HepG2 (cell line): Measurements from ENCODE around the gene TMC4. TPM values are rescaled to one million over a fixed set of nuclear protein-coding genes. Genes with fewer than 3 reads are reported as not detected.

Experiments used
- ATAC-seq: fragments of 200-7000 bp; cut with Tn5 transposase; 3 replicates; pipeline ENCODE4 v1.9.1; 2020; ENCODE audit warnings: mild to moderate bottlenecking, moderate library complexity
- BruUV-seq: library from RNA; stranded (reverse); fragments of 400-500 nt; replicated peaks from 2 replicates; lab custom pipeline; 2021; lab: Mats Ljungman, UMichigan
- CTCF ChIA-PET: fragments of 300-600 bp; formaldehyde crosslinking; extraction: SDS; loops from one replicate; lab custom pipeline; 2021; ENCODE audit warnings: low total read pairs, inconsistent platforms, low intra/inter-chr PET ratio; lab: Yijun Ruan, JAX
- POLR2A ChIA-PET: fragments of 350-600 bp; sonication (Branson Sonifier 250); formaldehyde crosslinking; loops from one replicate; lab custom pipeline; 2020; ENCODE audit warnings: antibody characterized with exemption, inconsistent platforms; lab: Yijun Ruan, JAX
- DNase-seq: peaks from one replicate; pipeline ENCODE4 v3.0.0-alpha.2; 2015; ENCODE audit warnings: low spot score
- FAIRE-seq: peaks from 3 replicates; lab custom pipeline; 2011; peaks lifted over from hg19 to GRCh38; lab: Jason Lieb, UNC
- H2AFZ ChIP-seq: one replicate; pipeline ENCODE4 v1.6.1; 2011; ENCODE audit warnings: low read length, inconsistent platforms
- H3K27ac ChIP-seq: fragments of 300-600 bp; 3 replicates; pipeline ENCODE4 v1.8.0; 2011; ENCODE audit warnings: mixed run types, mild to moderate bottlenecking, mixed read lengths, low read length, inconsistent platforms; ENCODE audit not compliant: insufficient read depth; ENCODE audit errors: extremely low read length
- H3K27me3 ChIP-seq, 2 experiments: fragments of 200-600 bp in 1 of 2; 2 replicates in 1 of 2; 3 replicates in 1 of 2; pipeline versions ENCODE4 v1.6.0 to v1.8.0; 2011; ENCODE audit warnings: low read length in 2 of 2, mild to moderate bottlenecking in 2 of 2, moderate library complexity in 2 of 2, inconsistent platforms in 1 of 2; ENCODE audit not compliant: insufficient read depth in 2 of 2, control insufficient read depth in 1 of 2
- H3K36me3 ChIP-seq, 2 experiments: fragments of 200-600 bp in 1 of 2; replicated peaks in 1 of 2; 2 replicates in 1 of 2; 3 replicates in 1 of 2; pipeline versions ENCODE4 v1.5.1 to v1.8.0; 2011; ENCODE audit warnings: low read length in 2 of 2, inconsistent platforms in 1 of 2; ENCODE audit not compliant: insufficient read depth in 2 of 2, control insufficient read depth in 1 of 2
- H3K4me1 ChIP-seq: 2 replicates; pipeline ENCODE4 v1.5.1; 2012; ENCODE audit warnings: low read length, inconsistent platforms; ENCODE audit not compliant: insufficient read depth
- H3K4me2 ChIP-seq: 2 replicates; pipeline ENCODE4 v1.6.0; 2011; ENCODE audit warnings: low read depth, low read length, inconsistent platforms
- H3K4me3 ChIP-seq, 3 experiments: fragments of 200-600 bp in 1 of 3; sonication (generic), shearing (Covaris generic) in 1 of 3; replicated peaks in 1 of 3; 2 replicates each; pipeline ENCODE4 v1.5.1; 2011 to 2016; ENCODE audit warnings: low read length in 3 of 3, inconsistent platforms in 2 of 3, low read depth in 2 of 3, mild to moderate bottlenecking in 2 of 3, control low read depth in 1 of 3, mixed read lengths in 1 of 3; ENCODE audit not compliant: insufficient read depth in 1 of 3
- H3K79me2 ChIP-seq: one replicate; pipeline ENCODE4 v1.6.1; 2011; ENCODE audit warnings: low read length, inconsistent platforms; ENCODE audit not compliant: insufficient read depth
- H3K9ac ChIP-seq: 2 replicates; pipeline ENCODE4 v1.6.0; 2011; ENCODE audit warnings: mild to moderate bottlenecking, low read depth, low read length, inconsistent platforms; ENCODE audit not compliant: insufficient read depth
- H3K9me3 ChIP-seq: 2 replicates; pipeline ENCODE4 v1.5.1; 2012; ENCODE audit warnings: mild to moderate bottlenecking, low read length
- H4K20me1 ChIP-seq: 2 replicates; pipeline ENCODE4 v1.6.0; 2011; ENCODE audit warnings: inconsistent platforms, mild to moderate bottlenecking, low read length, moderate library complexity; ENCODE audit not compliant: insufficient read depth
- HMG20A ChIP-seq: IDR thresholded peaks from 2 replicates; pipeline ENCODE4 v1.6.1; 2016; ENCODE audit warnings: borderline replicate concordance
- RCOR2 ChIP-seq: IDR thresholded peaks from 2 replicates; pipeline ENCODE4 v1.6.1; 2016; ENCODE audit warnings: missing biosample characterization, missing genetic modification reagents
- ZFP36L1 ChIP-seq: sonication (generic); formaldehyde crosslinking; IDR thresholded peaks from 2 replicates; pipeline ENCODE4 v1.8.0; 2022; ENCODE audit warnings: mild to moderate bottlenecking, missing genetic modification reagents, moderate library complexity
- ZNF160 ChIP-seq: sonication (generic); formaldehyde crosslinking; IDR thresholded peaks from 2 replicates; pipeline ENCODE4 v1.8.0; 2022; ENCODE audit warnings: mild to moderate bottlenecking, inconsistent platforms, missing genetic modification reagents
- ZNF280D ChIP-seq: sonication (generic); formaldehyde crosslinking; IDR thresholded peaks from 2 replicates; pipeline ENCODE4 v1.5.1; 2020; ENCODE audit warnings: mild to moderate bottlenecking, missing genetic modification reagents
- ZNF326 ChIP-seq: sonication (generic); formaldehyde crosslinking; IDR thresholded peaks from 2 replicates; pipeline ENCODE4 v1.4.0; 2020; ENCODE audit warnings: missing genetic modification reagents, borderline replicate concordance
- ZNF333 ChIP-seq: sonication (generic); formaldehyde crosslinking; IDR thresholded peaks from 2 replicates; pipeline ENCODE4 v1.4.0; 2020; ENCODE audit warnings: mild to moderate bottlenecking, missing genetic modification reagents, borderline replicate concordance
- WGBS: methylation state at CpG from one replicate; pipeline ENCODE4 v1.1.6; 2017; ENCODE audit warnings: low lambda C conversion rate; 5-methylcytosine and 5-hydroxymethylcytosine counted together
- in situ Hi-C: cut with HindIII; loops from 2 replicates; pipeline ENCODE4 v1.10.0; 2017; ENCODE audit warnings: low pct_unique_long_range_greater_than_20kb; ENCODE audit not compliant: extremely low pct_ligation_motif_present
- intact Hi-C: fragments of 100-400 bp; cut with micrococcal nuclease; formaldehyde crosslinking; loops from one replicate; pipeline ENCODE4 v1.10.0; 2022; ENCODE audit not compliant: unreplicated experiment
- polyA plus RNA-seq, 8 experiments: library from polyadenylated mRNA; depleted of rRNA in 3 of 8; stranded (reverse) in 7 of 8; unstranded in 1 of 8; fragments of >200 nt; fragmentation: Illumina TruSeq in 4 of 8; extraction: Trizol in 4 of 8; gene quantifications; 2 replicates each; pipeline versions ENCODE4 v1.2.1 to v1.2.3, GENCODE V29; 2011 to 2016; ENCODE audit warnings: low read depth in 4 of 8, missing spikeins in 1 of 8, mixed read lengths in 1 of 8; ENCODE audit not compliant: insufficient read depth in 1 of 8
- total RNA-seq, 5 experiments: library from RNA; depleted of rRNA; stranded (reverse); fragments of >200 nt; fragmentation: Illumina TruSeq; extraction: Trizol; gene quantifications; 2 replicates each; pipeline ENCODE4 v1.2.3, GENCODE V29; 2016; ENCODE audit warnings: low read depth in 1 of 5

Gene TMC4
- total and polyA plus RNA-seq, 2 of the 13 experiments (the other 11 are each of a cell fraction or from before 2014, with no cell fraction given), result 0.13 to 0.24 TPM

- intact Hi-C loops (loop anchor here (5.0 kb wide), 1 partner anchor 39 kb away; no protein-coding TSS in a partner anchor), in situ Hi-C loops (no loop called here)
- Histone ChIP-seq H4K20me1 (no peaks in the 10 kb centered on the region), H3K9ac (no peak overlapping the region), H3K36me3 (peaks cover 6 to 23% of the 10 kb centered on the region in 2 experiments; a peak in 4 of 5 replicates), H3K79me2 (peaks cover 27% of the 10 kb centered on the region), H3K4me1 (peaks cover 24% of the 10 kb centered on the region), H2AFZ (no peak overlapping the region), H3K27me3 (no peaks in the 10 kb centered on the region), H3K4me3 (no peak overlapping the region), H3K9me3 (no peaks in the 10 kb centered on the region), H3K4me2 (no peak overlapping the region), H3K27ac (no peak overlapping the region)
- FAIRE-seq, result no peak
- ChIA-PET POLR2A (interaction anchor here (4.9 kb wide), 1 partner anchor 10 kb away, joined by 306 read pairs; the partner anchor contains the start of gene RPS9), CTCF (no interaction called here)
- no peak for ATAC-seq
- WGBS, result 98% methylated on average over 11 of the region's 11 CpGs
- BruUV-seq, result no TSS peak
- TF ChIP-seq ZNF280D, result no peak
- no peak for TF ChIP-seq ZNF333 (CRISPR knock-in tag)
- TF ChIP-seq ZNF326 (CRISPR knock-in tag), result no peak
- TF ChIP-seq ZNF160 (CRISPR knock-in tag), result no peak
- no peak for TF ChIP-seq HMG20A (CRISPR knock-in tag)
- TF ChIP-seq RCOR2, result no peak
- no peak for TF ChIP-seq ZFP36L1 (CRISPR knock-in tag)
- DNase-seq, result no peak
Observed at GRCh38 chr19:54193011-54193410, 20.1 kb upstream of the TMC4 start.
